HG03060 (cell line): ENCODE data around the gene DAB1.

Experiments used
- ATAC-seq: cut with Tn5 transposase; IDR thresholded peaks from one replicate; pipeline ENCODE4 v1.9.1; 2021; ENCODE audit warnings: low read depth, moderate number of reproducible peaks; ENCODE audit not compliant: unreplicated experiment

DAB1 gene

DNA sequence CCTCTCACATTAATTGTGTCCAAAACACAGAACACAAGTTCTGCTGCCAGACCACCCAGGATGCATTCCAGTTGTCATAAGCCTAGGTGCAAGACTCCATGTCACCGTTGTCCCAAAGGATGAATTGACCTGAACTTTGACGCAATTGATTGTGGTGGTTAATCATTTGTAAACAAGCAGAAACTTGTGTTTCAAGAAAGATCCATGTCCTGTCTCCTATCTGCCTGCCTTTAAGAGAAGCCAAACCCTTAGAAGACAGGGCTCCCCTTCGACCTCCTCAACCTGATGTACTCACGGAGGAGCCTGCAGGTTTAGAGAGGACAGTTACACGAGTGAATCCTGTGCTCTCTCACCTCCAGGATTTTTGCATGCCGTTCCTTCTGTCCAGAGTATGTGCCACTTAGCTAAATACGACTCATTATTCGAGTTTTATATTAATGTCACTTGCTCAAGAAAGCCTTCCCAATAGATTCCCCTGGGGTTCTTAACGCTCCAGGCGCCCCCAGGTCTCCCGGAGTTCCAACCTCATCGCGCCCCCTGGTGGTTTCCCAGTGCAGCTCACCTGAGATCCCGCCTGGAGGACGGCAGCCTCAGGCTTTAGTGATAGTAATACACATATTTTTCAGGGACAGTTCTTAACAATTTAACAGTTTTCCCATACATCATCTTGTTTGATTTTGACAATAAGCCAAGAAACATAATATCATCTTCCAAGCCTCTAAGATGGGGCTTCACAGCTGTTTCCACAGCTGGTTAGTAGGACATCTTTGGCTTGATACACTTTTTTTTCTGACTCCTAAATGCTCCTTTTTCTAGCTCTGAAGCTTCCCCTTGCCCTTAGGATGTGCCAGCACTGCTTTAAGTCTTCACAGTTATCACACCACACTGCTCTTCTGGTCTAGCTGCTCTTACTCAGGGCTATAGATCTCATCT is 455.7 kb downstream of the DAB1 start:
- ATAC-seq = no peak

DNA sequence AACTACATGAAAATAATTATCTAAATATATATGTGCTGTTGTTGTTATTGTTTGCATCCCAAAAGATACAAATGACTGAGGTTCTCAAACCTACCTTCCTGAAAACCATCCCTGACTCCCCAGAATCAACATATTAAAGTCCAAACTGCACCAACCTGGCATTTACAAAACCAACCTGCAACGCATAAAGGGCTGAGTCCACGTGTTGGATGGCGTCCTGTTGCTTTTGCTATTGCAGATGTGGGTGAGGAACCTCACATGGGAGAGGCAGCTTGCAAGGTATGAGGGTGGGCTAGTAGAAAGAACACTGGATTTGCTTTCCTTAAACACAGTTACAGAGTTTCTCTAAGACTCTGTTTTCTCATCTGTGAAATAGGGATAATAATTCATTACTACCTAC is 456.5 kb downstream of the DAB1 start:
- ATAC-seq = no peak

DNA sequence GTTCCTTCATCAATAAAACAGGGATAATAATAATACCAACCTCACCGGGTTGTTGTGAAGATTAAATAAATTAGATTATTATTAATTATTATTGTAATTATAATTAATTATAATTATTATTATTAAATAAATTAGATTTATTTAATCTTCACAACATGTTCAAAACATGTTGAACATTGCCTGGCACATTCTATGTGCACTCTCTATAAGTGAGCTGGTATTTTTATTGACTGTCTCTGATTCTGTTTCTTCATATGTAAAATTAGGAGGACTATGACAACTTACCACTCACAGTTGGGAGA is 457.2 kb downstream of the DAB1 start:
- ATAC-seq = no peak

DNA sequence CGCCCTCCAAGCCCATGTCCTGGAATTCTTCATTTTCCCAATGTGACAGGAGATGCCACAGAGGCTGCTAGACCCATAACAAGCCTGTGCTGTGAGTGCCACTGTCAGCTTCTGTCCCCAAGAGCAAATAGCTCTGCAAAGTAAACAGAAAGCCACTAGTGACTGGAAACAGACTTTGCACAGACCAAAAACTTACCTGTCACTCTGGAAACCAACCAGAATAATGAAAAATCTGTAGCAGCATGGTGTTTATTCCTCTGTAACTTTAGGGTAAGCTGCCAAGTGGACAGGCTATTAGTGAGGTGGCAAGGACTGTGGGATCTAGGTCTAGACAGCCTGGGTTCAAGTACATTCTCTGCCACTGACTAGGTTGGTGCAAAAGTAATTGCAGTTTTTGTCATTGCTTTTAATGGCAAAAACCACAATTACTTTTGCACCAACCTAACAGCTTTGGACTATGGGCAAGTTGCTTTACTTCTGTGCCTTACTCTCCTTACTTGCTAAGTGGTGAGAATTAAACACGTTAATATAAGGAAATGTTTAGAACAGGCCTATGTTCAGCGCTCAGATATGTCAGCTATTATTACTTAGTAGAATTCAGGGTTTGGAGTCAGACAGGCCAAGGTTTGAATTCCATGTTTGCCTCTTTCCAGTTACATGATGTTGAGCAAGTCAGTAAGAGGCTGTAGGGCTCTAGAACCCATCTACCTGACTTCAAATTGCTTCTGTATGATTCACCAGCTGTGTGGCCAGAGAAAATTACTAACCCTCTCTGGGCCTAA is 457.8 kb downstream of the DAB1 start, which contains the start of gene C8B:
C8B (minus strand) TSS at position 100 of the 782 bp plus-strand sequence; CDS start at position 33, 67 bp downstream.
- no peak for ATAC-seq

DNA sequence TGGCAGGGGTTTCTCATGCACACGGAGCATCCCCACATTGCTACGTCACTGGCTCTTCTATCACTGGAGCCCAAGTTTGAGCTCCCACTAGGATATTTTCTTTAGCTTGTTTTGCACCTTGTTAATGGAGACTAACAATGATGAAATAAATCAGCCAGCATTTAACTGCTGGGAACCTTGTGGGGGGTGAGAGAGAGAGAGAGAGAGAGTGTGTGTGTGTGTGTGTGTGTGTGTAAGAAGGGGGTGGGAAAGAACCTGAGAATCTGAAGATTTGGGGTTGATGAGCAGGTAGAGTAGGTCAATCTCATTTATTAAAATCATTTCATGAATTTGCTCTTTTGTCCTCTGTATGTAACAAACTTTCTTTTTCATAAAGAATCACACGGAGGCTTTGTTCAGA is 458.7 kb downstream of the DAB1 start:
- ATAC-seq = no peak

DNA sequence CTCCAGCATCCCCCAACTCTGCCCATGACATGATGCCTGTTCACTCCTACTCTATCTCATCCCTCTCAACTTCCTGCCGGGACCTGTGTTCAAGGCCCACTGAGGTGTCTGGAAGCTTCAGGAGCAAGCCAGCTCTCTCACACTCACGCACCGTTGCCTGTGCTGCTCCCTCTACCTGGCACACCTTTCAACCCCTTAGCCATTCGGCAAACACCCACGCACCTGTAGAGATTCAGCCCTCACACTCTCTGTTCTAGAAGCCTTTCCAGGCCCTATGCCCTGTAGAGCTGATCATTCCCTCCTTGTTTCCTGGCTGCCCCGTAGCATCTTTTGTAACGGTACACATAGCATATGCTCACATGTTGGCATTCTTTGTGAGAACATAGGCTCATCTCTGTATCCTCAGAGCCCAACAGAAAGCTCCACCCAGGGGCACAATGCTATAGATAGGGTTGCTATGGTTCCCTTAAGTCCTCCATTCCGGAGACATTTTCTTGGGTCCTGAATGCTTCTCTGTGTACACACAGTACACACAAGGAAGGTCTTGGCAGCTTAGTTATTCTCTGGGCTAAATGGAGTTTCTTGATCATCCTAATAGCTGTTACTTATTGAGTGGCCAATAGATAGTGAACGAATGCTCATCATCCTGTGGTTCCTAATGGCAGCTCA is 459.4 kb downstream of the DAB1 start:
- ATAC-seq = no peak

DNA sequence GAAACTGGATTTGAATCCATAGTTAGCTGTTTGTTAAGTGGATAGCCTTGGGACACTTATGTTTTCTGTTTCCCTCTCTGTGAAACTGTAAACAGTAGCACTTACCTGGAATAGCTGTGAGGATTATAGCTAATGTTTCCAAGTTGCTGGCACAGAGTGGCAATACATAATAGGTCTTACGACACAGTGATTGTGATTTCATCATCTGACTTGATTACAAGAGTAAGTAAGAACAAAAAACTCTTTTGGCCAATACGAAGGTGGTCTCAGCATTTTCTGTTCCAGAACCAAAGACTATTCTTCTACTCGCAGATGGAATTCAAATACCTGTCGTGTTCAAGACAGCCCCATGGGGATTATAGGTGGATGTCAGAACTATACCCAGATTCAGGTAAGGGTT is 460.2 kb downstream of the DAB1 start:
- ATAC-seq = no peak

DNA sequence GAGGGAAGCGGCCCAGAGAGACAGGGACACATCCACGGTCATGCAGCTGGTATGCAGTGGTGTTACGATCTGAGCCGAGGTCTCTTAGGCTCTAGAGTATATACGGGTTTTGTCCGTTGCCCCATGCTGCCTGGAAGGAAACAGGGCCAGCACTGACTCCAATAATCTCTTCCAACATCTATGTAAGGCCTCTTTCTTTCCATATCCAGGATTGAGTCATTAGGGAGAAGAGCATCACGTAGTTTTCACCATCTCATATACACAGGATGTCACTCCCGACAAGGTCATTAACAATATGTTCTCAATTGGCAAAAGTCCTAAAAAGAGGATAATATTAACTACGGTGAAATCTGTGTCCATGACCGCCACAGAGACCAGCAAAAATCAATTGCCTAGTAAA is 462.4 kb downstream of the DAB1 start:
- ATAC-seq = no peak

DNA sequence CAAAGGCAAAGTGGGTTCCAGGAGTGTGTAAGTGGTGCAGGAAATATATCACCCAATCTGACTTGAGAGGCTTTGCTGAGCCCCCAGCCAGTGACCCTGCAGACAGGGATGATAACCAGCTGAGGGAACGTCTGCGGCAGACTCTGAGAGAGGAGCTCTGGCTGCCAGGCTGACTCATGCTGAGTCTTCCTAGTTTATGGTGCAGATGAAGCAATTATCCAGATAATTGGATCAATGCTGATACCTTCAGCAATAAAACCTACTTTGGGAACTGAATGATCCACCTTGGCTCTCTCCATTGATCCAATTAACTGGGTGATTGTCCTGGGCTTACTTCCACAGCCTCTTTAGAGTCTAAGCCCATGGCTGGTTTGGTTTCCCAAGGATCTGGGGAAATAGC is 465.3 kb downstream of the DAB1 start:
- no peak for ATAC-seq

DNA sequence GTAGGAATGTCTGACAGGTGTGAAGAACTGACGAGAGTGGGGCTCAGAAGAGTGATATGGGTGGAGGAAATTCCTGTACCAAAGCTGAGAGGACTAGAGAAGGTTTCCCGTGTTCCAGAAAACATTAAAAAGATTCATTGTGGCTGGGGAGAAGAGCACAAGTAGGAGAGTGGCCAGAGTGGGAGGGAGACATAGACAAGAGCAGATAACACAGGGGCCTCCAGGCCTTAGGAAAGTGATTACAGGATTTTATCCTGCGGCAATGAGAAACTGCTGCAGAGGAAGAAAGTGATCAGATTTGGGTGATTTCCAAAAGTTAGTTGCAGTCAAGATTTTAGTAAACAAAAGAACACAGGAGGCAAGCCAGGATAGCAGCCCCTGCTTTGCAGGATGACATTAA is 465.9 kb downstream of the DAB1 start:
- no peak for ATAC-seq

DNA sequence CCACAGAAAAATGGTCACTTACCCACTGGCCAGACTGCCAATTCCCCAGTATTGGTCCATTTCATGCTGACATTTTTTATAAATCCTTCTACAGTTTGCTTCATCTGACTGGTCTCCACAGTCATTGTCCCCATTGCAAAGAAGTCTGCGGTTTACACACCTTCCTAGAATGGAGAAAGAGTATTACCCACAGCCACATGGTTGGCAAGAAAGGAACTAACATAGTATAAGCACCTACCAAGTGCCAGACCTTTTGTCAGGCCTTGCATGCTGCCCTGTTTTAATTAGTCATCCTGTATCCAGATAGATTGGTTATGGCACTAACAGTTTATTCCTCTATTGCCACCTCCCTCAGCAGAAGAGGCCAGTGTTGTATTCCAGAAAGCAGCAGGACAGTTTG is 469.2 kb downstream of the DAB1 start:
- no peak for ATAC-seq

DNA sequence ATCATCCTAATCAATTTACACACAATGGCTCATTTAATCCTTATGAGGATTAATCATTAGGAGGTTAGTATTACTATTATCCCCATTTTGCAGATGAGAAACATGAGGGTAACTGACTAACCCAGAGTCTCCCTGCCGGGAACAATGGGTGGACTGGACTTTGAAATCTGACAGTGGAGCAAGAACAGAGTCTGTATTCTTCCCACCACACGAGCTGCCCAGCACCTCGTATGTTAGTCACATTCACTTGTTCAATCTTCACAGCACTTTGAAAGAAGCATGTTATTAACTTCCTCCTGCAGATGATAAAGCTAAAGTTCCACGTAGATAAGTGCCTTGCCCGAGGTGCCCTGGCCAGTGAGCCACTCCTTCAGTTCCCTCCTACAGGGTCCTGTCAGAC is 470.5 kb downstream of the DAB1 start:
- no peak for ATAC-seq

DNA sequence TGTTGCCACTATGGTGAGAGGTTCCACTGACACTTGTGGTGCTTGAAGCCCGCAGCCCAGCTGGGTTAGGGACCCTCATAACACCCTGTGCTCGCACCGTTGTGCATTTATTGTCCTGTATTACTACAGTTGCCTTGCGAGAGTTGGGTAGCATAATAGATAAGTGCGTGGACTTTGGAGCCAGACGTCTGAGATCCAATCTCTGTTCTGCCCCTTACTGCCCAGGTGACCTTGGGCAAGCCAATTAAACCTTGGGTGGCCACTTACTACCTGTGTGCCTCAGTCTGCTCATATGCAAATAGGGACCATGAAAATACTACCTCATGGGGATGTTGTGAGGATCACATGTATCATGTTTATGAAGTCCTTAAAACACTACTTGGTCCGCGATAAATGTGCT is 471.4 kb downstream of the DAB1 start:
- no peak for ATAC-seq

DNA sequence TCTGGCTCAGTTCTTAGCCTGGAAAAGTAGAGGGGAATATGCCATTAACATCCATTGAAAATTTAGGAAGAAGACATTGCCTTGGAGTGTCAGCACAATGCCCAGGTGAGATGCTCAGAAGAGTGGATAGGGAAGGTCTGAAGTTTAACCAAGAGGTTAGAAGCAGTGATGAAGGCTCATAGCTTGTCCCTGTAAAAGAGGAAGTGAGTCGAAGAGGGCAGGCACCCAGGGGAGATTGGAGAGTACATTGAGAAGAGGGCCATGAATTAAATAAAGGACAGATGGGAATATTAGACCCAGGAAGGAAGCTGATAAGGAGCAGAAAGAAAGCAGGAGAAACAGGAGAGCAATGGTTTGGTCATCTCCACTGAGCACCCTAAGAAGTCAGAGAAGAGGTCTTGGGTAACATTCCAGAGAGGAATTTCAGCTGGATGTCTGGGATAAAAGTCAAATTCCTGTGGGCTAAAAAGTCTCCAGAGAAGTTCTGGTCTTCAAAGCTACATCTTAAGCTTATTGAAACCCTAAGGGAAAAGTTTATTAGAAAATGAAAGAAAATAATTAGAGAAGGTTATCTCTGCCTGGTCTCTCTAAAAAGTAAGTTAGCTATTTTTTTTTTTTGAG is 475.3 kb downstream of the DAB1 start:
- ATAC-seq = no peak
